Hematopoietic multipotent progenitor cell treated with erythropoietin and hydrocortisone succinate and interleukin-3 and kit ligand, for 17 days (in vitro differentiated cells): ENCODE measurements around the gene QRICH2.
"Not testable (repeated sequence)": the region's sequence is repeated elsewhere in the genome, so short reads cannot be mapped to it uniquely, and the experiment has no call there.

Source experiments
- DNase-seq: peaks from one replicate; pipeline ENCODE4 v3.0.0-alpha.2; 2015; ENCODE audit warnings: low spot score

Gene QRICH2

GRCh38 chr17:76277300-76278267 is 30.5 kb downstream of the QRICH2 start:
- no peak for DNase-seq

DNA sequence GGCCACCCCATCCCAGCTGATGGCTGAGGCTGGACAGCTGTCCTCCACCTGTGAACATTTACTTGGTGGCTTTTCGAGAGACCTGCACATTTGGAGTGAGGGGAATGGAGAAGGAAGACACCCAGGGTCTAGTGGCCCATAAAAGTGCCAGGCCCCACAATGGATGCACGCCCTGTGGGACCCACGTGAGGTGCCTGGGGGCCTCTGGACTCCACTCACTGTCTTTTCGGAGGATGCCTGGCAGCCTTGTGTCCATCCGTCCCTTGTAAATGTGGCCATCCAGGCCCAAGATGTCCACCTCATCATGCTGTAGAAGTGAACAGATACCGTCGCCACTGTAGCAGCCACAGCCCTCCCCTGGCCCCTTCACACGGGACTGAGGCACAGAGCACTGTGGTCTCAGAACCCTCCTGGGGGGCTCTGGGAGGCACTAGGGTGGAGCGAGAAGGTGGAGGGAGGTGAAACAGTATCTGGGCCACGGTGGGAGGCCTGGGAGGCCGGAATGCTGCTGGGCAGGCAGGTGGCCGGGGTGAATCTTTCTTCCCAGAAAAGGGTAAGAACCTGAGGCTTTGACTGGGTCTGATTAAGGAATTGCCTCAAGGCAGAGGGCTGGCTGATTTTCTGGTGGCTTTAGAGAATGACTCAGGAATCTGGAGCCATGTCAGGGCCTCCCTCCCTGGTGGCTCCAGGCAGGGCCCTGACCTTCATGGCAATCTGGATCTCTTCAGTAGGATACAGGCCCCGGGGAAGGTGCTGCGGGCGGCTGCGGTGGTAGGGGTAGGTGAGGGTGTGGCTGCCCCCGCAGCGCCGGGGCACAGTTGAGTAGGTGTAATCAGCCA is 31.4 kb downstream of the QRICH2 start:
- no peak for DNase-seq

- DNase-seq, result no peak
These were observed 32.0 kb downstream of the QRICH2 start for GRCh38 chr17:76276069-76276431.

DNA sequence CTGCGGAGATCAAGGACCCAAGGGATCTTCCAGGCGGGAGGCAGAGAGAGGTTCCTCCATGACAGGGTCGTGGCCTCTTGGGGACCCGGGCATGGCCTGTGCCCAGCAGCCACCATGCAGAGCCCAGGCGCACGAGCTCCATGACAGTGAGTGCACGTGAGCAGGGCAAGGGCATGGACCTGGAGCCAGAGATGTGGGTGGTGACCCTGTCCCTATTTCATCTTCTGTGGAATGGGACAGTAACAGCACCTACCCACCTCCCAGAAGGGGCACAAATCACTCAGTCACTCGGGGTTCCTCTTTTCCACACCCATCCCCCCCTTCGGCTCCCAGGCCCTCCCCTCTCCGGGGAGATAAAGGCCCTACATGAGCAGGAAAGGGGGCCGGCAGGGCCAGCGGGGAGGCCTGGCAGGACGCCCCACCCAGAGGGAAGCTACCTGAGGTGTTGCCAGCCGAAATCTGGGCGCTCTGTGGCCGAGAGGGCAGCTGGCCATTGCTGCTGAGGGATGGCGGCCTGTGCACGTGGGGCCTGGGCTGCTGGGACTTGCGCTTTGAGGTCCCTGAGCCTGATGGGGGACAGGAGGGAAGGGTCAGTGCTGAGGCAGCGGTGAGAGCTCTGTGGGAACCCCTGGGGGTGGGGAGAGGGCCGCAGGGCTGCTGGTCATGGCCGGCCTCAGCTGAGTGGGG is 32.6 kb downstream of the QRICH2 start:
- no peak for DNase-seq

GRCh38 chr17:76274112-76274956 is 33.7 kb downstream of the QRICH2 start:
- DNase-seq, result no peak

DNA sequence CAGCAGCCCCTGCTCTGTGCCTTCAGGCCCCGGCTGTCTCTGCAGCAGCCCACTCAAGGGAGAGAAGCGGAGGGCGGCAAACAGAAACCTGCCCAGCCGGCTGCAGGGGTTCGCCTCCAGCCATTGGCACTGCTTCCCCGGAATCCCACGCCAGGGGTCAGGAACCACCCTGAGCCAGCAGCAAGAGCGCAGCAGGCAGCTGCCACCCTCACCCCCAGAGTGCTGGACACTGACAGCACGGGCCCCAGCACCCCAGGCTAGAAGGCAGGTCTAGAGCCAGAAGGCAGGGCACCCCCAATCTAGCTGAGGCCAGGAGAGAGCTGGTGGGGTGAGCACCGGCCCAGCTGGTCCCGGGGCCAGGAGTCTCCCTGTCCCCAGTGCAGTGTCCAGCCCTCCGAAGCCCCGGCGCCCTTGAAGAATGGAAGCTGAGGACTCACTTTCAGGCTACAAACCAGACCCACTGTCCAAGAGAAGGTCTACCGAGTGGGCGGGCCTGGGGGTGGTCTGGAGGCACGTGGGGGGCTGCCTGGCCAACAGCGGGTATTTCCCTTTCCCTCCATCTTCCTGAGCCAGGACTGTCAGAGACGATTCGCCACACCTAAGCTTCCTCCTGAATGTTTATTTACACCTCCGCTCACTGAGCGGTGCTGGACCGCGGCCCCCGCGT is 34.5 kb downstream of the QRICH2 start:
- DNase-seq, result no peak

DNA sequence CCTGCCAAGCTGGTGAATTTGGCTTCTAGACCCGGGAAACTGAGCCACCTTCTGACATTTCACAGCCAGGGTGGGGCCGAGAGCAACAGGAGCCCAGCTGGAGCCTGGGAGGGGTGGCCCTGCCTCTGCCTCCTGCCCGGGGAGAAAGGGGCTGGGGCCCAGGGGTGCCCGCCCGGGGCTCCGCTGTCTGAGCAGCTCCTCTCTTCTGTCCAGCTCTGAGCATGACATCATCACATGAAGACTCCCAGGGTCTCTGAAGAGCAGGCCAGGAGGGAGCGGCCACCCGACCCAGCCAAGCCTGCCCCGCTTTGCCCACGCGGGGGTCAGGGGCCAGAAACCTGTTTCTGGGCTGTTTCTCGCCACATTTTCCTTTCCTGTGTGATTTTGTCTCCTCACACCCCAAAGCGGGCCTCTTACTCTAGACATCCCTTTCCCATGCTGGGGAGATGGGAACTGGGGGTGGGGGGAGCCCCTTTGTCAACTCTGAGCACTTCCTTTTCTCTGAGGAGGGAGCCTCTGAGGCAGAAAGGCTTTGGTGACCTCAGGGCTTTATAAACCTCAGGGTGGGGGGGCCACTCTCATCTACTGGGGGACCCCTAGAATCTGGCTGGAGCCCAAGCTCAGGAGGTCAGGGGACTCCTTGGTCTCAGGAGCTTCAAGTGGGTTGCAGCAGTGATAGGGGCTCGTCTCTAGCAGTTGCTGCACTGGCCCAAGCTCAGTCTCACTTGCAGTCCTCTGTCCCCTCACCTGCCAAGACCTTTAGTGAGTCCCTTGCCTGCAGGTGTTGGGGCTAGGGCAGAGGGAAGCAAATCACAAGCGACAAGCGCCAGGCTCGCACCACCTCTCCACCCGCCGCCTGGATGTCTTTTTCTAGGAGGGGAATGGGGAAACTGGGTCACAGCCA is 35.3 kb downstream of the QRICH2 start:
- DNase-seq, result no peak

- no peak for DNase-seq
These were observed 36.2 kb downstream of the QRICH2 start for GRCh38 chr17:76271669-76272540.

DNA sequence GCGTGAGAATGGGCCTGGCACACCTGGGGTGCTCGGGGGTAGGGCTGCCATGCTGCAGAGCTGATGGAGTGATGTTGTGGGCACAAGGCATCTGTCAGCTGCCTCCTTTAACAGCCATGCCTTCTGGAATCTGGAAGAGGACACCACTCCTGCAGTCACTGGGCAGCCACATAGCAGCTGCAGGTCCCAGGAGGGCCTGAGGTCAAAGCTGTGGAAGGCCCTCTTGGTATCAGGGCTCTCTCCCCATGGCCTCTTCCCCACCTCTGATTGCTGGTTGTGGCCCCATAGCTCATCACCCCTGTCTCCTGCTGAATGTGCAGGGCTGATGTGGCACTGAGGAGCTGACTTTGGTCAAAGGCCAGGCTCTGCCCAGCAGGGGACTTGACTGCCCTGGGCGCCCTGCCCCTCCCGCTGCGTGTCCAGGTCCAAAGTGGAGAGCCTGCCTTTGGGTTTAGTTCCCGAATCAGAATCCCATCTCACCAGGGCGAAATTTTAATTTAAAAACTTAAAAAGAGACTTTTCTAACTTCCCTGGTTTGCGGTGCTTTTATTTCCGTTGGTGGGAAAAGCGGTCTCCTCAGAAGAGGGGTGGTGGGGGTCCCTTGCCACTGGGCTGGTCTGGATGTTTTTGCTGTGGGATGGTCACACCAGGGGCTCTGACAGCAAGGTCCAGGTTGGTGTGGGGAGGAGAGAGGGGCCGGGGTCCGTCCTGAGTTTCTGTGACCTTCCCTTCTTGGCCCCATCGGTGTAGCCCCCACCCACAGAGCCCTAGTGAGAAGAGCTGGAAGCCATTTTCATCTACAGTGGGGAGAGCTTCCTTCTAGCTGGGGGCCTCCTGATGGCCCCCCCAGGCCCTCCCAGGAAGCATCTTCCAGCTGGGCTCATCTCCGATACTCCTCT is 37.1 kb downstream of the QRICH2 start:
- no peak for DNase-seq

DNA sequence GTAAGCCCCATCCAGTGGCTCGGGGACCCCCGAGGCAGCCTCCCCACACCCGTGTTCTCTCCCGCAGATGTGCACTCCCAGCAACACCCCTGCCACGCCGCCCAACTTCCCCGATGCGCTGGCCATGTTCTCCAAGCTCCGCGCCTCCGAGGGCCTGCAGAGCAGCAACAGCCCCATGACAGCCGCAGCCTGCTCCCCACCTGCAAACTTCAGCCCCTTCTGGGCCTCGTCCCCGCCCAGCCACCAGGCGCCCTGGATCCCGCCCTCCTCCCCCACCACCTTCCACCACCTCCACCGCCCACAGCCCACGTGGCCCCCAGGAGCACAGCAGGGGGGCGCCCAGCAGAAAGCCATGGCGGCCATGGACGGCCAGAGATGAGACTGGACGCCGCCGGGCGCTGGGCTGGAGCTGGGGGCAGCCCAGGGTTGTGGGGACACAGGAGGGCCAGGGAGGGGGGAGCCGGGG is 37.9 kb downstream of the QRICH2 start:
- DNase-seq, result no peak

- no peak for DNase-seq
These were observed 38.8 kb downstream of the QRICH2 start for GRCh38 chr17:76268991-76269981.

GRCh38 chr17:76268015-76268749 is 39.9 kb downstream of the QRICH2 start:
- DNase-seq, result no peak

DNA sequence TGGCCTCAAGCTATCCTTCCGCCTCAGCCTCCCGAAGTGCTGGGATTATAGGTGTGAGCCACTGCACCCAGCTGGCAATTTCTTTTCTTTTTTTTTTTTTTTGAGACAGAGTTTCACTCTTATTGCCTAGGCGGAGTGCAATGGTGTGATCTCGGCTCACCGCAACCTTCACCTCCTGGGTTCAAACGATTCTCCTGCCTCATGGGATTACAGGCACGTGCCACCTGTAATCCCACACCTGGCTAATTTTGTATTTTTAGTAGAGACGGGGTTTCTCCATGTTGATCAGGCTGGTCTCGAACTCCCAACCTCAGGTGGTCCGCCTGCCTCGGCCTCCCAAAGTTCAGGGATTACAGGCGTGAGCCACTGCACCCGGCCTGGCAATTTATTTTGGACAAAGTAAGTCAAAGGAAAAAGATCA is 40.5 kb downstream of the QRICH2 start:
- not testable (repeated sequence) for DNase-seq

DNA sequence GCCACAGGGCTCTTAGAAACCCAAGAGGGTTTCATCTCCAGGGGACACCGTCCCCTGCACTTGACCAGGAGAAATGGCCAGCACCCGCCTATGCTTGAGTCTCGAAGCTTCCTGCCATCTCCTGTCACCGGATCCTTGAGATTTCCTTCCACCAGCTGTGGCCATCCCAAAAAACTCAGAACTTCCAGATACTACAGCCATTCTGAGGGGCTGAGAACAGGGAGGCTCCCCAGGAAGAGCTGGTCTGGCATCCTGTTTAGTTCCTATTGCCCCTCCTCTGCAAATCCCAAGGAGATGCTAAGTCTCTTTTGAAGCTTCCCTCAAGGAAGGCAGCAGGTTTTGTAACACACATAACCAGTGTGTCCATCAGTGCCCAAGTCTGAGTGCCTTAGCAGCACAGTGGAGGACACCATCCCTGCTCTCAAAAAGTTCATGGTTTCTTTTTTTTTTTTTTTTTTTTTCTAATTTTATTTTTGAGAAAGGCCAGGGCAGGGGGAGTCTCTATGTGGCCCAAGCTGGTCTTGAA is 41.0 kb downstream of the QRICH2 start:
- DNase-seq, result no peak

DNA sequence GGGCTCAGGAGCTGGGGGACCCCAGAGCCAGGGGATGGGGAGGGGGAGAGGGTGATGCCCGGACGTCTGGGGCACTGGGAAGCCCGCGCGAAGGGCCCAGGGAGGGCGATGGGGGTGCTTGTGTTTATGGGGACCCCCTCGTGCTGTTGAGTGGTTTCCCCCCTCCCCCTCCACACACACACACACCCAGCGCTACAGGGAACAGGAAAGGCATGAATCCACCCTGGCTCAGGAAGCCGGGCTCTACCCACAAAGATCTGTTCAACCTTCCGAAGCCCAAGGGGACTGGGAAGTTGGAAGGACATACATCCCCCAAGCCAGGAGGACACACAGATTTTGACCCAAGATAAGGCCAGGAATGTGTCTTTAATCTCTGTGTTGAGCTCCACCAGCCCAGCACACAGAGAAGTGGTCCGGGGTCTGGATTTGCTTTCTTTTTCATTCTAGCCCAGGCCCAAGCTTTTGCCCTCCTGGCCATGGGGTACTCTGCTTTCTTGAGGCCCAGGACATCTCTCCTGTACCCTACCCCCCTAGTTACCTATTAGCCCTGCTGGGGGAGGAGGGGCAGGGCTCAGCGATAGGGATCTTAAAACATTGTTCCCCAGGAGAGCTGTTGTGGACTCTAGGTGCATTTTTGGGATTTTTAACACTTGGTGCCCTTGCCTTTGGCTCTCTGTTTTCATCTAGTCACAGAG is 41.7 kb downstream of the QRICH2 start:
- DNase-seq, result peak; percentile 47
